GM12891 (cell line): ENCODE data around the gene GPRIN2.

Source experiments
- DNase-seq: peaks from one replicate; pipeline ENCODE4 v3.0.0; 2011; ENCODE audit warnings: low spot score; ENCODE audit not compliant: insufficient read length
- FAIRE-seq: peaks from 2 replicates; lab custom pipeline; 2011; peaks lifted over from hg19 to GRCh38; lab: Jason Lieb, UNC
- PAX5 ChIP-seq: IDR thresholded peaks from 2 replicates; pipeline ENCODE4 v1.6.1; 2011; ENCODE audit warnings: low read length, moderate library complexity, mild to moderate bottlenecking; ENCODE audit not compliant: insufficient read depth, severe bottlenecking
- POLR2A ChIP-seq: IDR thresholded peaks from 2 replicates; pipeline ENCODE4 v1.6.1; 2011; ENCODE audit warnings: low read depth, low read length, control low read depth
- POLR2AphosphoS5 ChIP-seq: IDR thresholded peaks from 2 replicates; pipeline ENCODE4 v1.6.1; 2011; ENCODE audit warnings: low read depth, low read length, control low read depth
- POU2F2 ChIP-seq: IDR thresholded peaks from 2 replicates; pipeline ENCODE4 v1.6.1; 2011; ENCODE audit warnings: low read depth, mild to moderate bottlenecking, control low read depth, low read length, moderate library complexity
- SPI1 ChIP-seq: IDR thresholded peaks from 2 replicates; pipeline ENCODE4 v1.6.1; 2011; ENCODE audit warnings: low read depth, low read length, control low read depth
- TAF1 ChIP-seq: IDR thresholded peaks from 2 replicates; pipeline ENCODE4 v1.6.1; 2011; ENCODE audit warnings: low read depth, low read length, control low read depth

Gene GPRIN2

DNA sequence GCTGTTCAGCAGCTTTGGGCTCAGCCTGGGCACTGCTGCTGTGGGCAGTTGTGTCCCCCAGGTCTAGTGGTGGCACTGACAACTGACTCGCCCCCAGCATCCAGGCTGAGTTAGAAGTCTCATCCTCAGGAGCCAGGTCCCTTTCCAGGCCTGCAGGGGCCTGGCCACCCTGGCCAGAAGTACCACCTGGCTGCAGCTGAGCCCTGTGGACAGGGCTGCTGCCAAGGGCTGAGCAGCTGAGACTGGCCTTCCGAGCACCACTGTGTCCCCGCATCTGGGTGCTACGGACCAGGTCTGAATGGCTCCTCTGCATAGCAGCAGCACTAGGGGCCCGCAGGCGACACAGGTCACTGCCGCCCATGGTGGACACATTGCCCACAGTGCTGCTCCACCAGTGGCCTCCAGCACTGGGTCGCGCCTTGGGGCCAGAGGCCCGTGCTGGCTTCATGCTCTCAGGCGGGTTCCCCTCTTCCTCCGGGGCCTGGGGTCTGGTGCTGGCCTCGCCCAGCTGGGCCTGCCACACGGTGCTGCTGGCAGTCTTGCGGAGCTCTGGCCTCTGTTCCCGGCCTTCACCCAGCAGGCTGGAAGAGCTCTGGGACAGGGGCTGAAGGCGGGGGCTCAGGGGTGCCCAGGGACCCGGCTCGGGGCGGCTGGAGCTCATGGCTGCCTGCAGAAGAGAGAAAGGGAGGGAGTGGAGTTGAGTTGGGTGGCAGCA is 6.2 kb downstream of the GPRIN2 start:
- FAIRE-seq (no peak), DNase-seq (peak; percentile 23)
- TF ChIP-seq TAF1 (no peak), POLR2A (no peak), PAX5 (no peak), POLR2AphosphoS5 (no peak), SPI1 (no peak), POU2F2 (no peak)

DNA sequence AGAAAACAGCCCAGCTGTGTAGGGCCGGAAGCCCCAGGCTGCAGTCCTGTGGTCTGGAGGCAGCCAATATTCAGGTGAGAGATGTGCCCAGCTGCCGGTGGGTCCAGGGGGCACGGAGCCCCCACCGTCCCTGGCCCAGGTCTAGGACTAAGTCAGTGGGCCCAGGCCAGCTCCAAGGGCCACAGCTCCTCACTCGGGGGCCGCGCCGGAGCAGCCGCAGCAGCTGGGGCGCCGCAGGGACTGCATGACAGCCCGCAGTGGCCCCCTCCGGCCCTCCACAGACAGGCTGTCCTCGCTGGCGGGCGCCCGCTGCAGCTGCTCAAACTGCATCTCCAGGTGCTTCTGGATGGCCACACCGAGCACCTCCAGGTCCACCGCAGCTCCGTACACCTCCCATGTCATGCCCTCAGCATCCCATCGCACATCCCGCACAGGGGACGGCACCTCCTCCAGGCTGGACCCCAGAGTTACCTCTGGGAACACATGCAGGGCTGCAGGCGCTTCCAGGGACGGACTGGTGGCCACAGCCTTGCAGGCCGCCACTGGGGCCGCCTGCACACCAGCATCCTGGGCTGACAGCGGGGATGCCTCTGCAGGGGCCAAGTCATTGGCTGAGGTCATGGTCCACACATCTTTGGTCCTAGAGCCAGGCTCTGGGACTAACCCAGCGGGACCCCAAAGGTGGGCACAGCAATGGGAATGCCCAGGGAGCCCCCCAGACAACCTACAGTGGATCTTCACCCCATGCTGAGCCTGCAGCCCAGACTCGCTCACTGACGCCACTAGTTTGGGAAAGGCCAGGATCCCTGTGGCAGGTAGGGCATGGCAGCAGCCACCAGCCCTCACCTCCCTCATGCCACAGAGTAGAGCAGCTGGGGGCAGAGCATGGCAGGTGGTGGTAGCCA is 7.0 kb downstream of the GPRIN2 start:
- FAIRE-seq (no peak), DNase-seq (peak; percentile 25)
- no peak for TF ChIP-seq POLR2AphosphoS5
- TF ChIP-seq POU2F2: no peak
- TF ChIP-seq PAX5: no peak

DNA sequence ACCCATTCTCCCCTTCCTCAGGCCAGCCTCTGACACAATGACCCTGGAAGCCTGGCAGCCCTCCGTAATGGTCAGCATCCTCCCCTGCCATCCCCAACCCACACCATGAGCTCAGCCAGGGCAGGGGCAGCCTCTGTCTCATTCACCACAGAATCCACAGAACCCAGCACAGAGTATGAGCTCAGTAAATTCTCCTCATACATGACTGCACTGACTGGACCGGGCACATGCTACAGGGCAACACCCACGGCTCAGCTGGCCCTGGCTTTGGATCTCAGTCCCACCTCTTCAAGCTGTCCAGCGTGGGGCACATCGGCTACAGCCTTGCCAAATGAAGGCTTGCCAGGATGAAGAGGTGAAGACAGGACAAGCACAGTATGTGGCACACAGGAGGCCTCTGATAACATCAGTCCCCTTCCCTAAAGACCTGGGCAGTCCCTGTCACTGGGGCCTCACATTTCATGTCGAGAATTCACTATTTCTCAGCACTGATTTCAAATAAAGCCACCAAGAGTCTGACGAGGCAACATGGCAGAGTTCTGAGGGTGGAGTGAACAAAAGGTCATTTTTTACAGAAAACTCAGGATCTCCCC is 7.9 kb downstream of the GPRIN2 start:
- DNase-seq: no peak
- TF ChIP-seq POLR2A (no peak), POLR2AphosphoS5 (no peak), POU2F2 (no peak), PAX5 (no peak), SPI1 (no peak), TAF1 (no peak)
- no peak for FAIRE-seq

DNA sequence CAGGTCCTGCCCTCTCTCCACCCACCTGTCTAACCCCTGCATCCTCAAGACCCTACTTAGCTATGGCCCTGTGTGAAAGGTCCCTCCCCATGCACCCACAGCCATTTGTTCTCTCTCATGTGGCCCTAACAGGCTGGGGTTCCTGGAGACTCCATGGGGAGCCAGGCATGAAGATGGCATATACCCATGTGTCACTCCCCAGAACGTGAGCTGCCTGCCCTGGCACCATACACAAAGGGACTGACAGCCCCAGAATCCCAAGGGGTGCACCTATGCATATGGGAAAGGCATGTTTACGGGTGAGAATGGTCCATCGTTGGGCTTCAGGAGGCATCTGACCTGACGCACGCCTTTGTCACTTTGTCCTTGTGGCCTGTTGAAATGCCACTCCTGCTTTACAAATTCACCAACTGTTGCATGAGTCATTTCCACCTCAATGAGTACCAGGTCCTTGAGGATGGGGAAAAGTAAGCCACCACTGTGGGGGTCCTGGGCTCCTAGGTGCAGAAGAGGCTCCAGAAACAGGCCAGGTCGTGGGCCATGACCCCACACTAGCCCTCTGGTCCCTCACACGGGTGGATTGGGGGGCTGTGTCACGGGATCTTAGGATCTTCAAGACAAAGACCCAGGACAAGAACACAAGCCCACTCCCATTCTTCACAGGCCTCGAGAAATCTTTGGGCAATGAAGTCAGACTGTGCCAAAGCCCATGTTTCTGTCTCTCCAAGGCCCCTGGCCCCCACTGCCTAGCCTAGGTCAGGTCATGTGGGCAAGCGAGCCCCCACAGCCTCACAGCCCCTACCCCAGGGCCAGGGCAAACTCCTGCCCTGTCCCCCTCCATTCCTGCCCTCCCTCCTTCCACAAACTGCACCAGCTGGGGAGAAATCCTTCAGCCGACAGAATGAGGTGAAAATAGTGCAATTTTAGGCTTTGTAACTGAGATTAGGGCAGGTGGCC is 8.6 kb downstream of the GPRIN2 start:
- TF ChIP-seq PAX5 (no peak), POLR2A (no peak), POU2F2 (no peak)
- DNase-seq: peak; percentile 22
- no peak for FAIRE-seq

DNA sequence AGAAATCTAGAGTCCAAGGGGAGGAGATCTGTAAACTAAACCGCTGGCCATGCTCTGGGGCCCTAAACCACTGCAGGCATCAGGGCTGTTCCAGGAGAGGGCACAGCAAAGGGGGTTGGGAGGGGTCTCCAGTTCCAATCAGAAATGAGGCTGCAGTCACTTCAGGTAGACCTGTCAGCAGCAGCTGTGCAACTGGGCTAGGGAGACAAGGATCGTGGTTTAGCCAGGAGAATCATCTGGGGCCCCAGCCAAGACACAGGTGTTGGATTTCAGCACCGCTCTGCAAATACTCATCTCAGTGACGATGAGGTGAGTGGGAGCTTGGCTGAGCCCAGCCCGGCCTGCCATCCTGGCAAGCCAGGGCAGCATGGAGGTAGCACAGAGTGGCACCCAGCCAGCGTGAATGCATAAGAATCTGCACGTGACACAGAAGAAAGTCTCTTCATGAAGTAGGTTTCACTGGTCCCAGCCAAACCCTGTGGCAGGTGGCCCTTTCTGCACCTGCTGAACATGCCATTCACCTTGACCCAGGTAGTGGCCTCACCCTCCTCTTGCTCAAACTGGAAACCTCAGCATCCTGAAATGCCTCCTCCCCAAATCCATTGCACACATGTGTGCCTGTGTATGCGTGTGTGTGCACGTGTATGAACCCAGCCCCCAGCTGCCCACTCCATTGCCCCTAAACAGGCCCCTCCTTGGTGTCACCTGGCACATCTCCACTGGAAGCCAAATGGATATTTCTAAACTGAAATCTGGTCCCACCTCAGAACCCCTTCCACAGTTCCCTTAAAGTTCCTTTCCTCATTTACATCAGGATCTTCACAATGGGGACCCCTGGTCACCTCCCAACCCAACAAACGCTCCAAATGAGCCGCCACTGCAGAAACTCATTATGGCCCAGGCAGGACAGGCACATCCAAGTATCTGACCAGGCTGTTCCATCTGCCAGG is 9.6 kb downstream of the GPRIN2 start:
- DNase-seq: peak; percentile 15
- TF ChIP-seq POU2F2 (no peak), TAF1 (no peak), PAX5 (no peak), POLR2A (no peak), POLR2AphosphoS5 (no peak), SPI1 (no peak)
- FAIRE-seq: no peak

DNA sequence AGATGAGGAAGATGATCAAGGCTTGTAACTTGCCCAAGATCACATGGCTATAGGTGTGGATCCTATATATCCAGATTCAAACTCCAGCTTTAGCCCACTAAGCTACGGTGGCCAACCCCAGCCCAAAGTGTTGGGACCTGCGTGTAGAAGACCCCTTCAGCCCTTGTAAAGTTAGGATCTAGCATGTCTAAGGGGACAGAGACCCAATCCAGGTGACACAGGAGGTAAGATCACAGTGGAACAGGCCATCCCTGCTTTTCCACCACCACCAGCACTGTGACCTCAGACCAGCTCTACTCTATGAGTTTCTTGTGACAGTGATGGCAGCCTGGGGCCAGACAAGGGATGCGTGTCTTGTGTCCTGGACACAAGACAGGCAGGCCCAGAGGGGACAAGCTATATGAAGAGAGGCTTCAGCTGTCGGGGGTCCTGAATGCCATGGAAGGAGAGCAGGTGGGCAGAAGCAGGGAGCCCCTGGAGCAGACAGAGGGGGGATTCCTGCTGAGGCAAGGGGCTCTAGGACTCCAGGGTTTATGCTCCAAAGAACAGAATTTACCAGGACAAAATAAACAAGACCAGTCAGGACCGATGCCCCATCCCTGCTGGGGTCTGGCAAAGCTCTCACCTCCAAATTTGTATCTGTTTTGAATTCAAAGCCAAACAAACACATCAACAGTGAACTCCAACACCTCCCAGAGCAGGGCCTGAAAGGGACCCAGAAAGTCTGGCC is 10.4 kb downstream of the GPRIN2 start:
- DNase-seq (no peak), FAIRE-seq (no peak)
- no peak for TF ChIP-seq PAX5
- TF ChIP-seq POU2F2: no peak
- TF ChIP-seq POLR2AphosphoS5: no peak
- no peak for TF ChIP-seq TAF1
- TF ChIP-seq SPI1: no peak
- TF ChIP-seq POLR2A: no peak

DNA sequence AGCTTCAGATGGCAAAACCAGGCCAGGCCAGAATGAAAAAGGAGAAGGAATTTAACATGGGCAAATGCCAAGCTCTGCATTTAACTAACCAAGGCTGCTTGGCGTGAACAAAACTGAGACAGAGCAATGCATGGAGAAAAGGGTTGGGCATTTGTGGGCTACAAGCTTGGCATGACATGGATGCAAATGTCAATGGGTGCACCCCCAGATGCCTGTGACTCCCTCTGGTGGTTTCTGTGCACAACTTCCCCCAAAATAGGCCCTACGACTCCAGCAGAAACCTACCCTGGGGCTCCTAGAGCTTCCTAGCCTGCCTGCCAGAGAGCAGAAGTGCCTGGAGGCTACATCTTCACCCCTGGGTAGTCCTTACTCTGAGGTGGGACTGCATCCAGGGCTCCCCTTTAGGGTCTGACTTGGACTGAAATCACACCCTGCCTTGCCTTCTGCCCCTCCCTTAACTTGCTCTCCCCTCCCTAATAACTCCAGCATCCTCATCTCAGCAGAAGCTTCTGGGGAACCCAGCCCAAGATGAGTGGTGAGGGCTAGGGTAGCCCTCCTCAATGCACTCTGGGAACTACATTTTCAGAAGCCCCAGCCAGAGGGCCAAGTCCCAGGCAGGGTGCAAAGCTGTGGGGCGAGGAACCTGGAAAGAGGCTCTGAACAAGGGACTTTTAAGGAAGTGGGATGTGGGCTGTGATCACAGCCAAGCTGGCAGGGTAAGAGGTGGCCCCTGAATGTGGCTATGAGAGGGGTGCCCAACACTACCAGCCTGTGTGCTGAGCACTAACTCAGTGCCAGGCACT is 11.3 kb downstream of the GPRIN2 start:
- FAIRE-seq (no peak), DNase-seq (peak; percentile 26)
- TF ChIP-seq POU2F2 (no peak), SPI1 (peak; percentile 25; the same call in 1 of the 2 replicates)
